ENCODE results near the gene PPME1. TPM values are rescaled to one million over a fixed set of nuclear protein-coding genes. Genes with fewer than 3 reads are reported as not detected.
A peak's percentile ranks its signal among the peaks of the same experiment; 100 is the strongest.

Gene PPME1
- total RNA-seq, 1 experiment from 2014 or later = 38.1 TPM

GRCh38 chr11:74171630-74171968 is 510 bp downstream of the PPME1 start:
- intact Hi-C loops (cut with micrococcal nuclease) = loop anchor here (1.0 kb wide), 2 partner anchors 33 to 207 kb away; no protein-coding TSS in a partner anchor
- DNase-seq (ENCODE audit: unreplicated experiment) = peak; percentile 9
- peaks cover 6% of the 10 kb centered on the region for H3K4me1 Mint-ChIP-seq (ENCODE audit: insufficient read depth, unreplicated experiment)
- ChIA-PET CTCF (interaction anchor here (0.6 to 3.0 kb wide), 4 partner anchors 21 to 394 kb away, joined by 3 to 13 read pairs (median 4); no protein-coding TSS in a partner anchor), POLR2A (interaction anchor here (0.6 to 3.6 kb wide), 30 partner anchors 8 to 1393 kb away, joined by 3 to 41 read pairs (median 4); partner anchors contain the start of genes MRPL48 and RAB6A)
- no peaks in the 10 kb centered on the region for H3K9me3 Mint-ChIP-seq (ENCODE audit: unreplicated experiment)
- H3K27me3 Mint-ChIP-seq (ENCODE audit: insufficient read depth, unreplicated experiment) = no peaks in the 10 kb centered on the region
- H3K27ac Mint-ChIP-seq (ENCODE audit: low read depth, unreplicated experiment) = no peak overlapping the region
- no peak overlapping the region for H3K4me3 Mint-ChIP-seq (ENCODE audit: unreplicated experiment)
- peaks cover 3% of the 10 kb centered on the region for H3K36me3 Mint-ChIP-seq (ENCODE audit: insufficient read depth, unreplicated experiment)
- no TSS peak for BruUV-seq (replicated peaks)
- TF ChIP-seq, protein P1, sequence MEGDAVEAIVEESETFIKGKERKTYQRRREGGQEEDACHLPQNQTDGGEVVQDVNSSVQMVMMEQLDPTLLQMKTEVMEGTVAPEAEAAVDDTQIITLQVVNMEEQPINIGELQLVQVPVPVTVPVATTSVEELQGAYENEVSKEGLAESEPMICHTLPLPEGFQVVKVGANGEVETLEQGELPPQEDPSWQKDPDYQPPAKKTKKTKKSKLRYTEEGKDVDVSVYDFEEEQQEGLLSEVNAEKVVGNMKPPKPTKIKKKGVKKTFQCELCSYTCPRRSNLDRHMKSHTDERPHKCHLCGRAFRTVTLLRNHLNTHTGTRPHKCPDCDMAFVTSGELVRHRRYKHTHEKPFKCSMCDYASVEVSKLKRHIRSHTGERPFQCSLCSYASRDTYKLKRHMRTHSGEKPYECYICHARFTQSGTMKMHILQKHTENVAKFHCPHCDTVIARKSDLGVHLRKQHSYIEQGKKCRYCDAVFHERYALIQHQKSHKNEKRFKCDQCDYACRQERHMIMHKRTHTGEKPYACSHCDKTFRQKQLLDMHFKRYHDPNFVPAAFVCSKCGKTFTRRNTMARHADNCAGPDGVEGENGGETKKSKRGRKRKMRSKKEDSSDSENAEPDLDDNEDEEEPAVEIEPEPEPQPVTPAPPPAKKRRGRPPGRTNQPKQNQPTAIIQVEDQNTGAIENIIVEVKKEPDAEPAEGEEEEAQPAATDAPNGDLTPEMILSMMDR (IDR thresholded peaks at IDR 0.05; ENCODE audit: unreplicated experiment) = no peak

DNA sequence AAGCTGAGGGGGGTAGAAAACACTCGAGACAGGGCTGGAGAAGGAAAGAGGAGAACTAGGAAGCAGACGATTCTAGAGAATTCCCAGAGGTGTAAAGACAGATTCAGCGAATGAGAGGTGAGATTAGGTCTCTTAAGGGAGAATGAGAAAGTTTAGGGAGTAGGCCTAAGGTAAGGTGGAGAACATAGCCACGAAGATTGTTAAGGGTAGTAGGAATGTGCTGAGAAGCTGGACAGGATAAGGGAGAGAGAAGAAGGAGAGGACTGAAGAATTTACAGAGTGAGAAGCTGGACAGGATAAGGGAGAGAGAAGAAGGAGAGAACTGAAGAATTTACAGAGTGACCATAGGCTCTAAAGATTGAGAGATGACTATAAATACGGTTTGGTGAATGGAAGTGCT is 908 bp downstream of the PPME1 start:
- Mint-ChIP-seq H3K36me3 (ENCODE audit: insufficient read depth, unreplicated experiment) (no peaks in the 10 kb centered on the region), H3K27ac (ENCODE audit: low read depth, unreplicated experiment) (no peak overlapping the region), H3K27me3 (ENCODE audit: insufficient read depth, unreplicated experiment) (no peaks in the 10 kb centered on the region), H3K4me3 (ENCODE audit: unreplicated experiment) (no peak overlapping the region), H3K4me1 (ENCODE audit: insufficient read depth, unreplicated experiment) (peaks cover 6% of the 10 kb centered on the region), H3K9me3 (ENCODE audit: unreplicated experiment) (no peaks in the 10 kb centered on the region)
- POLR2A ChIA-PET = interaction anchor here (0.6 to 3.6 kb wide), 20 partner anchors 8 to 419 kb away, joined by 3 to 41 read pairs (median 4); partner anchors contain the start of gene RAB6A
- no TSS peak for BruUV-seq (replicated peaks)
- DNase-seq (ENCODE audit: unreplicated experiment) = peak; percentile 13
- intact Hi-C loops (cut with micrococcal nuclease) = loop anchor here (1.0 kb wide), 2 partner anchors 34 to 208 kb away; no protein-coding TSS in a partner anchor
- TF ChIP-seq, protein P1 (IDR thresholded peaks at IDR 0.05; ENCODE audit: unreplicated experiment) = no peak
- CTCF ChIA-PET = interaction anchor here (0.6 to 3.0 kb wide), 2 partner anchors 36 to 395 kb away, joined by 4 to 13 read pairs; no protein-coding TSS in a partner anchor

DNA sequence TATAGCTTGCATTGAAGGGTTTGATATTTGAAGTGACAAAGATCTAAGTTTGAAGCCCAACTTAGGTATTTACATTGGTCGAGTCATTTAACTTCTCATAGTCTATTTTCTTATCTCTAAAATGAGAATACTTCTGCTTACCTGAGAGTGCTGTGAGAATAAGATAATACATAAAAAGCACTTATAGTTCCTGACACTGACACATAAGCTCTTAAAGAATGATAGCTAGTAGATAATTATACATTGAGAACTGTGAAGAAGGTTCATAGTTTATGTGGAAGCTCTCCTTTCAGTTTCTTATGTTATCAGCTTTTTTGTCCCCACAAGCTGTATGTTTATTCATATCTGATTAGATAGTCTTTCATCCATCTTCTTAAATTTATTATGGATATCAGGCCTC is 4.8 kb downstream of the PPME1 start:
- intact Hi-C loops (cut with micrococcal nuclease) = no loop called here
- Mint-ChIP-seq H3K36me3 (ENCODE audit: insufficient read depth, unreplicated experiment) (peaks cover 4% of the 10 kb centered on the region), H3K27me3 (ENCODE audit: insufficient read depth, unreplicated experiment) (no peaks in the 10 kb centered on the region), H3K4me3 (ENCODE audit: unreplicated experiment) (no peak overlapping the region), H3K4me1 (ENCODE audit: insufficient read depth, unreplicated experiment) (peaks cover 26% of the 10 kb centered on the region), H3K27ac (ENCODE audit: low read depth, unreplicated experiment) (no peak overlapping the region), H3K9me3 (ENCODE audit: unreplicated experiment) (no peaks in the 10 kb centered on the region)
- POLR2A ChIA-PET = interaction anchor here (0.9 kb wide), 1 partner anchor 8 kb away, joined by 4 read pairs; no protein-coding TSS in a partner anchor
- BruUV-seq (replicated peaks) = no TSS peak
- CTCF ChIA-PET = interaction anchor here (0.7 to 1.1 kb wide), 3 partner anchors 10 to 122 kb away, joined by 3 read pairs; no protein-coding TSS in a partner anchor
- DNase-seq (ENCODE audit: unreplicated experiment) = no peak
- TF ChIP-seq, protein P1 (IDR thresholded peaks at IDR 0.05; ENCODE audit: unreplicated experiment) = no peak

- Mint-ChIP-seq H3K27me3 (ENCODE audit: insufficient read depth, unreplicated experiment) (no peaks in the 10 kb centered on the region), H3K4me3 (ENCODE audit: unreplicated experiment) (no peak overlapping the region), H3K9me3 (ENCODE audit: unreplicated experiment) (no peaks in the 10 kb centered on the region), H3K4me1 (ENCODE audit: insufficient read depth, unreplicated experiment) (peaks cover 22% of the 10 kb centered on the region), H3K36me3 (ENCODE audit: insufficient read depth, unreplicated experiment) (peaks cover 11% of the 10 kb centered on the region), H3K27ac (ENCODE audit: low read depth, unreplicated experiment) (peak overlapping the region; percentile 57)
- TF ChIP-seq, protein P1 (IDR thresholded peaks at IDR 0.05; ENCODE audit: unreplicated experiment) = no peak
- ChIA-PET POLR2A (interaction anchor here (0.6 to 1.9 kb wide), 3 partner anchors 8 to 45 kb away, joined by 3 to 7 read pairs (median 4); partner anchors contain the start of genes C2CD3 and PPME1), CTCF (interaction anchor here (0.6 kb wide), 1 partner anchor 17 kb away, joined by 3 read pairs; no protein-coding TSS in a partner anchor)
- BruUV-seq (replicated peaks) = no TSS peak
- no peak for DNase-seq (ENCODE audit: unreplicated experiment)
- intact Hi-C loops (cut with micrococcal nuclease) = no loop called here
Measured at GRCh38 chr11:74179234-74180052, 8.4 kb downstream of the PPME1 start.
